Lower leg skin (tissue), 4 donors: ENCODE measurements around the gene IL1RN. TPM values are rescaled to one million over a fixed set of nuclear protein-coding genes. Genes with fewer than 3 reads are reported as not detected.

Experiments used
- DNase-seq, 2 donors: peaks; one replicate each; pipeline ENCODE4 v3.0.0-alpha.2; 2019; ENCODE audit warnings: low spot score in 2 of 2
- H3K4me3 ChIP-seq: fragments of 200-600 bp; sonication (generic); 2 replicates; pipeline ENCODE4 v1.5.1; 2017; ENCODE audit warnings: mild to moderate bottlenecking, low read depth; ENCODE audit not compliant: poor library complexity, severe bottlenecking
- CTCF ChIP-seq, 3 donors: fragments of 450-650 bp; IDR thresholded peaks; one replicate each; pipeline ENCODE4 v1.5.1; 2016; ENCODE audit warnings: antibody characterized with exemption in 3 of 3, mild to moderate bottlenecking in 3 of 3, moderate library complexity in 2 of 3
- POLR2A ChIP-seq, 2 donors: fragments of 450-650 bp; IDR thresholded peaks; one replicate each; pipeline ENCODE4 v1.6.1; 2016 to 2017; ENCODE audit warnings: antibody characterized with exemption in 2 of 2, mild to moderate bottlenecking in 1 of 2, moderate library complexity in 1 of 2
- WGBS, 2 donors: methylation state at CpG; one replicate each; pipeline ENCODE4 v1.1.5; 2018; 5-methylcytosine and 5-hydroxymethylcytosine counted together
- intact Hi-C: fragments of 100-400 bp; cut with DNase I; formaldehyde crosslinking; loops from one replicate; pipeline ENCODE4 v1.15.0; 2023; ENCODE audit warnings: low total_unique reads
- total RNA-seq, 4 donors: library from RNA; depleted of rRNA; stranded (reverse); fragments of >200 nt; gene quantifications; one replicate each; pipeline ENCODE4 v1.1.0, GENCODE V29; 2016

The IL1RN gene
- total RNA-seq, 4 donors from 2014 or later = 120 to 178 (median 132) TPM

DNA sequence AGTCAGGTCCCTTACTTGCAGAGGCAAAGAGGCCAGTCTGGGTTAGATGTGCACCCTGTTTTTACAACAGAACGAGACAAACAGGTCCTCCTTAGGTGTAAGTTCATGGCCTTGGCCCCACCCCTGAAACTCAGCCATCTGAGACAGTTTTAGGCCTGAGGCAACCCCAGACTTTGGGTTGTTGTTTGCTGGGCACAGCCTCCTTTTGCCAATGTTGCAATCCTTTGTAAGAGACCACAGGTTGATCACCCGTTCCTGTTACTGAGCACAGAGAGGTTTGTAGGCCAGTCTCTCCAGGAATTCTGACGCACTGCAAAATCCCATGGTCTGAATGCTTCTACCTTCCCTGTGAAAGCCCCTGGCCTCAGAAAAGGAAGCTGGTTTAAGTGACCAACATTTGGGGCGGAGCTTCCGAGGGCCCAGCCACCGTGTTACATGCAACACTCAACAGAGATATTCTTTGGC, 15.5 kb upstream of the IL1RN start:
- WGBS, 2 donors = 52 to 58% methylated on average over 6 of the region's 6 CpGs
- no peak for DNase-seq
- intact Hi-C loops = no loop called here
- no peak overlapping the region for H3K4me3 ChIP-seq
- no peak for TF ChIP-seq CTCF (IDR thresholded peaks at IDR 0.05)
- TF ChIP-seq POLR2A (IDR thresholded peaks at IDR 0.05) = no peak

GRCh38 chr2:113112441-113112840, 15.0 kb upstream of the IL1RN start:
- TF ChIP-seq POLR2A (IDR thresholded peaks at IDR 0.05) = no peak
- no peak for TF ChIP-seq CTCF (IDR thresholded peaks at IDR 0.05)
- H3K4me3 ChIP-seq = no peak overlapping the region
- 84 to 90% methylated on average over 8 of the region's 8 CpGs for WGBS, 2 donors
- DNase-seq = no peak
- intact Hi-C loops = no loop called here

DNA sequence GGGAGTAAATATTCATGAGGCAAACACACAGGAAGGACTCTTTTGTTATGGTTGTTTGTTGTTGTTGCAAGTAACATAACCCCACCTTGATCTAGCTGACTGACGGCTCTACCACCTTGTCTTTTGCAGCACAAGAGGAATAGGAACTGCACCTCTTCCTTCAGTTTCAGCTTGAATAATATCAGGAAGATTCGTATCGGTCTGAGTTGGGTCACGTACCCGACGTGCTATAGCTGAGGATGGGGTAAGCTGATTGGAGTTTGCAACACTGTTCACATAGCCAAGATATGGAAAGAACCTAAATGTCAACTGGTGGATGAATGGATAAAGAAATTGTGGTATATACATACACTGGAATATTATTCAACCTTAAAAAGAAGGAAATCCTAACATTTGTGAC, 14.5 kb upstream of the IL1RN start:
- no peak overlapping the region for H3K4me3 ChIP-seq
- no peak for DNase-seq
- TF ChIP-seq CTCF (IDR thresholded peaks at IDR 0.05) (no peak), POLR2A (IDR thresholded peaks at IDR 0.05) (no peak)
- 82 to 86% methylated on average over 6 of the region's 6 CpGs for WGBS, 2 donors
- intact Hi-C loops = no loop called here

- no peak for TF ChIP-seq CTCF (IDR thresholded peaks at IDR 0.05)
- no peak for TF ChIP-seq POLR2A (IDR thresholded peaks at IDR 0.05)
- H3K4me3 ChIP-seq = no peak overlapping the region
- intact Hi-C loops = no loop called here
- DNase-seq = no peak
- 43 to 46% methylated on average over 3 of the region's 3 CpGs for WGBS, 2 donors
Measured at GRCh38 chr2:113113807-113114206, 13.6 kb upstream of the IL1RN start.

DNA sequence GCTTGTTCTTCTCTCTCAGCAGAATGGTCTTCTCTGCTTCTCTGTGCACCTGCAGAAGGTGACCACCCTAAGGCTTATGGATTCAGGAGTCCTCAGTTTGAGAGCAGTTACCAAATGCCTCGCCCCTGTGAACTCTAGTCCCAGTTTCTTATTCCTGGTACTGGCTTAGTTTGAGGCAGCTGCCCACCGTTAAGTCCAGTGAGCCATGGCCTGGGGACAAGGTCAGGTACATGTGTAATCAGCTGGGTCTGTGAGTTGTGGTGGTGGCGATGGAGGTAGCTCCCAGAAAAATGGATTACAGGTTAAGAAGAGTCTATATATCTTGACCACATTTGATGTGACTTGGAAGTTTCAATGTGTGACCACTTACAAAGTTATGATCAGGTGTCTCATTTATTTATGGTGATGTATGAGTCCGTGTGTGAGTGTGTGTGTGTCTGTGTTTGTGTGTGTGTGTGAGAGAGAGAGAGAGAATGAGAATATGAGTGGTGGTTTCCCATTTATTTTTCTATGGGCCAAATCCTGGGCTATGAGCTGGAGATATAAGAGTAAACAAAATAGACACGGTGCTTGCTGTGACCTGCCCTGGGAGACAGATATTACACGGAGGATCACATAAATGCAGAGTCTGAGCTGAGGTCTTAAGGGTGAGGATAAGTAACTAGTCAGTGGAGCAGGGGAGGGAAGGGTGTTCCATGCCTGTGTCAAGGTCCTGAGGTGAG, 13.0 kb upstream of the IL1RN start:
- TF ChIP-seq POLR2A (IDR thresholded peaks at IDR 0.05) (no peak), CTCF (IDR thresholded peaks at IDR 0.05) (no peak)
- no peak overlapping the region for H3K4me3 ChIP-seq
- WGBS, 2 donors = 63 to 75% methylated on average over 6 of the region's 6 CpGs
- no peak for DNase-seq
- intact Hi-C loops = no loop called here

DNA sequence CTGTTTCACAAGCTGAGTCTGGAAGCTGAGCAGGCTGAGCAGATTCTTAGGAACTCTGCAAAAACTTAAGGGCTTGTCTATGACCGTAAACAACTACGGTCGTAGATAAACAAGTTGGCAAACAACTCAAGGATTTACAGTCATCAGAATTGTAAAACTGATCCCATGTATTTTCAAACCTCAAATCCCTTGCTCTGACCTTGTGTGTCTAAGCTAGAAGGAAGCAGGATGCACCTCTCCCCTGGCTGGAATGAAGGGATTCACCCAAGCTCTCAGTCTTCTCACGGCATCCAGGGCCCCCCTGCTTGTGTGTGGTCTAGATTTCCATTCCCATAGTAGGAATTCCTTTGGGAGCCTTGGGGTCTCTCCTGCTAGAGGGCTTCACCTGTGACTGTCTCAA, 12.4 kb upstream of the IL1RN start:
- 52 to 61% methylated on average over 4 of the region's 4 CpGs for WGBS, 2 donors
- no peak for DNase-seq
- H3K4me3 ChIP-seq = no peak overlapping the region
- TF ChIP-seq POLR2A (IDR thresholded peaks at IDR 0.05) = no peak
- intact Hi-C loops = no loop called here
